HG02870 (cell line): ENCODE results near the gene MRPL43.
"Not testable (repeated sequence)": the region's sequence is repeated elsewhere in the genome, so short reads cannot be mapped to it uniquely, and the experiment has no call there.

Source experiments
- ATAC-seq: cut with Tn5 transposase; IDR thresholded peaks from one replicate; pipeline ENCODE4 v1.9.1; 2021; ENCODE audit warnings: mild to moderate bottlenecking, moderate library complexity; ENCODE audit not compliant: unreplicated experiment

The MRPL43 gene

DNA sequence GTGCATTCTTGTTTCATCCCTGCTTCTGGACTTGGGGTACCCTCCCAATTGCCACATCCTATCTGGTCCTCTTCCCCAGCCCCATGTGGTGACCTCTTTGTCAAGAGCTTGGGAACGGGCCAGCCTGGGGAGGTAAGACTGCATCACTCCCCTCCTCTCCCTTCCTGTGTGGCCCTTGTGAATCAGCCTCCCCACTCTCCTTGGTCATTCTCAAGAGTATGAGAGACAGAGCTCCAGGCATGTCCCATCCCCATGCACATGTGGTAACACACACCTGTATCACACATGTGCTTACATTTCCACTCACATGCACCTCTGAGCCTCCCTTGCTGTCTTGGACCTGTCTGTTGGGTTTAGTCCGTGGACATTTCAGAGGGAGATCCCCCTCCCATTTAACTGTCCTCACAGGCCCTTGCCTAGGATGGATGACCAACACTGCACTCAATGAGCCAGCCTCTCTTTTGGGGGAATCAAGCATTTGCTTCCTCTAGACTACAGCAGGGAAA, 2.6 kb downstream of the MRPL43 start:
- no peak for ATAC-seq

DNA sequence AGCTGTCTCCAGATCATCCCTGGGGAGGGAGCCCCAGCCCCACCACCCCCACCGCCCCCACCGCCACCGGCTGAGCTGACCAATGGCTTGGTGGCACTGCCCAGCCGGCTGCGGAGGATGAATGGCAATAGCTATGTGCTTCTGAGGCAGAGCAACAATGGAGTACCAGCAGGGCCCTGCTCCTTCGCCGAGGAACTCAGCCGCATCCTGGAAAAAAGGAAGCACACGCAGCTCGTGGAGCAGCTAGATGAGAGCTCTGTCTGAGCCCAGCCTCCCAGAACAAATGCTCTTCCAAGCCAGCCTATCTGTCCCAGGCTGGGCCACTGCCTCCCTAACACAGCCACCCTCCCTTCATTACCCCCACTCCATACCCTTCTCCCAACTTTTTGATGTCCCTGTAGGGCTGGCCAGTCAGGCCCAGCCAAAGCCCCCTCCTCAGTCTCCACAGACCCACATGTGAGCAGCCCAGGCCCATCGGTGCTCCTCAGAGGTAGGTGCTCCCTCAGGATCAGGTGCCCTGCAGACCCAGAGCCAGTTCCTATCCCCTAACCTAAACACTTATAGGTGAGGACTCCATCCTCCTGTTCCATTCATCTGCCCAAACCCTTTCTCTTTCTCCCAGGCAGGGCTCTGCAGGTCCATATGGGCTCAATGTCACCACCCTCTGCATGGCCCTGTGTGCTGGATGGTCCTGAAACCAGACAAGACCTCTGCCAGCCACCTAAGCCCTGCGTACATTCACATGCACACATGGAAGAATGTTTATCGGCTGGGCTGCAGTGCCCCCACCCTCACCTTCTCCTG, 3.2 kb downstream of the MRPL43 start:
- ATAC-seq, result no peak

DNA sequence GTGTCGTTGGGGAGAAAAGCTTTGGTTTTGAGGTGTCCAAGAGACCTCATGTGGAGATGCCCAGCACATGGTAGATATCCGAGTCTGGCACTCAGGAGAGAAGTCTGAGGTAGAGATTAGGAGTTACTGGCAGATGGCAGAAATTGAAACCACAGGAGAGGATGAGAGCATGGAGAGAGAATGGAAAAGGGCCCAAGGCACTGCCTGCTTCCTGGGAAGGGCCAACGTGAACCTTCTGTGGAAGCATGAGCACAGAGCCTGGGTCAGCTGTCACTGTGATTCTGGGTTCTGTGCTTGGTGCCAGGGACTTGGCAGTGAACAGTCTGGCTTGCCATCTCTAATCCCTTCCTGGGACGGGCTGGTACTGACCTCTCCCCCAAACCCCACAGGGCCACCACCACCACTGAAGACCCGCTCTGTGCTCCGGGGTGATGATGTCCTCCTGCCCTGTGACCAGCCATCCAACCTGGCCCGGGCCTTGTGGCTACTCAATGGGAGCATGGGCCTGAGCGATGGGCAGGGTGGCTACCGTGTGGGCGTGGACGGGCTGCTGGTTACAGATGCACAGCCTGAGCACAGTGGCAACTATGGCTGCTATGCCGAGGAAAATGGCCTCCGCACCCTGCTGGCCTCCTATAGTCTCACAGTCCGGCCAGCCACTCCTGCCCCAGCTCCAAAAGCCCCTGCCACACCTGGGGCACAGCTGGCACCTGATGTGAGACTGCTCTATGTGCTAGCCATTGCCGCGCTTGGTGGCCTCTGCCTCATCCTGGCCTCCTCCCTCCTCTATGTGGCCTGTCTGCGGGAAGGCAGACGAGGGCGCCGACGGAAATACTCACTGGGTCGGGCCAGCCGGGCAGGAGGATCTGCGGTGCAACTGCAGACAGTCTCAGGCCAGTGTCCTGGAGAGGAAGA, 4.1 kb downstream of the MRPL43 start:
- no peak for ATAC-seq

- ATAC-seq, result no peak
These were observed 6.0 kb downstream of the MRPL43 start for GRCh38 chr10:100981178-100981772.

DNA sequence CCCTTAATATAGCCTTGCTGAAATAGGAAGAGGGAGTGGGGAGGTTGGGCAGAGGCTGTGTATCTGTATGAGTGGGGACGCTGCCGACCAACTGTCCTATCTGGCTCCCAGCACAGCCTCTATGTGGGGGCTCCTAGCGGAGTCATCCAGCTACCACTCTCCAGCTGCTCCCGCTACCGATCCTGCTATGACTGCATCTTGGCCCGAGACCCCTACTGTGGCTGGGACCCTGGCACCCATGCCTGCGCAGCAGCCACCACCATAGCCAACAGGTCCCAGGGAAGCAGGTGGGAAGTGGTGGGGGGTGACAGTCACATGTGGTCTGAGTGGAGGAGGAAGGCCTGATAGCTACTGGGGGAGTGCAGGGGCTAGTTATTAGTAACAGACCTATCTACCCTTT, 6.6 kb downstream of the MRPL43 start:
- ATAC-seq, result no peak

DNA sequence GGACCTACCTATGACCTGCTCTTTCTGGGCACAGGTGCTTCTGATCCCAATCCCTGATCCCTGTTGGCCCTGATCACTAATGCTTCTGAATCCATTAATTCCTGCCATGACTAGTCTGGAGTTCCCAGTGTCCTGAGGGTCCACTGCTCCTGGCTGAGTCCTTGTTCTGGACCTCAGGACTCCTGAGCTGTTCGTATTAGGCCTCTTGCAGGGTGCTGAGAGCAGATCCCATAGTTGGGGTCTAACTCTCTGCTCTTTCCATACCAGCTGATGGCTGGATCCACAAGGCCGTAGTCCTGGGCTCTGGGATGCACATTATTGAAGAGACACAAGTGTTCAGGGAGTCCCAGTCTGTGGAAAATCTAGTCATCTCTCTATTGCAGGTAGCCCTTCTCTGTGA, 7.0 kb downstream of the MRPL43 start:
- ATAC-seq, result no peak

DNA sequence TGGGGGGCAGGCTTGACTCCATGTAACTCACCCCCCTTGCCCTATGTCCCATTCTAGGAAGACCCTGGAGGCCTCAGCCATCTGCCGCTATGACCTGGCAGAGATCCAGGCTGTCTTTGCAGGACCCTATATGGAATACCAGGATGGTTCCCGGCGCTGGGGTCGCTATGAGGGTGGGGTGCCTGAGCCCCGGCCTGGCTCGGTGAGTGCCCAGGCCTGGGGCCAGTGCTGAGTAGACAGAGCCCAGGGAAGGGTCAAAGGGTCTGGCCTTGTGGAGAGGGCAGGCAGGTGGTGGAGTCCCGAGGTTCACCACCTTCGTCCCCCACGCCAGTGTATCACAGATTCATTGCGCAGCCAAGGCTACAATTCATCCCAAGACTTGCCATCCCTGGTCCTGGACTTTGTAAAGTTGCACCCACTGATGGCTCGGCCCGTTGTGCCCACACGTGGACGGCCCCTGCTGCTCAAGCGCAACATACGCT, 7.5 kb downstream of the MRPL43 start:
- ATAC-seq, result no peak

DNA sequence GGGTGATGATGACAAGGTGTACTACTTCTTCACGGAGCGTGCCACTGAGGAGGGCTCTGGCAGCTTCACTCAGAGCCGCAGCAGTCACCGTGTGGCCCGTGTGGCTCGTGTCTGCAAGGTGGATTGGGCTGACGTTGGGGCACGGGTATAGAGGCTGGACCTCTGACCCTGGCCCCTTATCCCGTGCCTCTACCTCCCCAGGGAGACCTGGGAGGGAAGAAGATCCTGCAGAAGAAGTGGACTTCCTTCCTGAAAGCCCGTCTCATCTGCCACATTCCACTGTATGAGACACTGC, 8.4 kb downstream of the MRPL43 start:
- no peak for ATAC-seq

- no peak for ATAC-seq
These were observed 9.0 kb downstream of the MRPL43 start for GRCh38 chr10:100978121-100978900.

GRCh38 chr10:100977436-100977835, 9.9 kb downstream of the MRPL43 start:
- ATAC-seq, result no peak

- no peak for ATAC-seq
These were observed 10.4 kb downstream of the MRPL43 start for GRCh38 chr10:100976906-100977305.

GRCh38 chr10:100975397-100975796, 11.9 kb downstream of the MRPL43 start:
- not testable (repeated sequence) for ATAC-seq

DNA sequence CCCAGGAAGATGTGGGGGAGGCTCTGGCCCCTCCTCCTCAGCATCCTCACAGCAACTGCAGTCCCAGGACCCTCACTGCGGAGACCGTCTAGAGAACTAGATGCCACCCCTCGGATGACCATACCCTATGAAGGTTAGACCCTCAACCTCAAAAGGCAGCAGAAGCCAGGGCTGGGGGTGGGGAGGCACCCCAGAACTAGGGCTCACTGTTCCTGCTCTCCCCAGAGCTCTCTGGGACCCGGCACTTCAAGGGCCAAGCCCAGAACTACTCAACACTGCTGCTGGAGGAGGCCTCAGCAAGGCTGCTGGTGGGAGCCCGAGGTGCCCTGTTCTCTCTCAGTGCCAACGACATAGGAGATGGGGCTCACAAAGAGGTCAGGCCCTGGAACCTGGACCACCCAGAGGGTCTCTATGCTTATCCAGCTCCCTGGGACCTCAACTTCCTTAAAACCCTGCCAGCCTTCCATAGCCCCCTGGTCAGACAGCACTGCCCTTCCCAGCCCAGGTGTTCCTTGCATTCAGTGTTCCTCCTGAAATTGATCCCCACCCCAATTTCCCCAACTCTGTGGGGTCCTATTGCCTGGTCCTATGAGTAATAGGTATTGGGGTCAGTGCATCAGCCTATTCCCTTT, 14.3 kb downstream of the MRPL43 start:
- no peak for ATAC-seq

DNA sequence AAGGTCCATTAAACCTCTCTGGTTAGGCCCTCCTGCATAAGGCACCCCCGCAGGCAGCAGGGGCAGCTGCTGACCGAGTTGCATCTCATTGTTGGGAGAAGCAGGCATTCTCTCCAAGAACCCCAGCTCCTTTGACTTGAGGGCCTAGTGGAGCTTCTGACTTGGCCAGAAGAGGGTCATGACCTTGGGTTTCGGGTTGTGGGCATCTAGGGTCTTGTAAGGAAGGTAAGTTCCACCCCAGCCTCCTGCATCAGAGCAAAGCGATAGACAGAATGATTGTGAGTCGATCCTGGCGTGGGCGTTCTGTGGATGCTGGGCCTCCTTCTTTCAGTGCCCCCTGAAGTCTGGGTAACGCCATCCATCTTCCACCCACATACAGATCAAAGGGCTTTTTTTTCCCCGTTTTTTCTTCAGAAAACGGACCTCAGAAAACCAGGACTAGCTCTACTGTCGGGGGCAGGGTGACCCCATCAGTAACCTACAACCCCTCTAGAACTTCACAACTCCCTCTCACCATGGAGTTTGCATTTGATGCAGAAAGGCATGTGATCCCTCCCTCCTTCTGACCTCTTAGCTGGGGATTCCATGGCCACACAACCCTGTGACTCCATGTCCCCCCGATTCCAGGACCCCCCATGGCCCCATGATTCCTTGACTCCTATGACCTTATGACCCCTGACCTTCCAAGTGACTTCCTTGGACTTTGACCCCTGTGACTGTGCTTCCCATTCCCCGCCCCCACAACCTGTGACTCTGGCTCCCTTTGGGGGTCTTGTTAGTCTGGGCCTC, 15.0 kb downstream of the MRPL43 start:
- ATAC-seq, result no peak

DNA sequence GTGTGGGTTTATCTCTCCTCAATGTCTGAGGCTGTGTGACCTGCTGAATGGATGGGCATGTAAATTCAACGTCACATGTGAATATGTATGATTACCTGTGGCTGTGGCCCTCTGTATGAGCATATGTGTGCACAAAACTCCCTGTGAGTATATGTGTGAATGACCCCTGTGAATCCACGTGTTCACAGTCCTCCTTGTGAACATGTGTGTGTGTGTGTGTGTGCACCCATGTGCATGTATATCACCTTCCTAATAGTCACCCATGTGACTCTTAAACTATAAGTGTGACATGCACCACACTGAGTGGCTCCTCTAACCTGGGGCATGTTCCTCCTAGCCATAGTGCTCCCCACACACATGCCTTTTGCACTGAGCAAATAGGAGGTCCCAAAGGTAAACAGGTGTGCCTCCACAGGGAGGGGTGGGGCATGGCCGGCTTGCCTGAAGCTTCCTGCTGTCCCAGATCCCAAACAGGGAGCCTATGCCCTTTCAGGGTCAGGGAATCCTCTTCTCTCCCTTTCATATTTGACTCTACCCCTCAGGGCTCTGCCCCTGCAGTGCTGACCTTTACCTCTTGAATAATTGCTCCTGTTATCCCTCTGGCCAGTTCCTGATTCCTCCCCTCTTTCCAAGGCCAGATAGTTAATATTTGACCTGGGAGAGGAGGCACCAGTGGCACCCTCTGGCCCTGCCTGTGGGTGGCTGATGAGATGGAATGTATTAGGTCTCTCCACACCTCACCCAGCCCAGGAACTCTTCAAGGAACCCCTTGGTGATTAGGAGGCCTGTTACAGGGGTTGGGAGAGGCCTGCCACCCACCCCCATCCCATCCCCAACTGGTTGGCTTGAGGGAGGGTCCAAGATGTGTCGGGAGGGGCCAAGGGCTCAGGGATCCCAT, 16.1 kb downstream of the MRPL43 start:
- ATAC-seq, result no peak

- no peak for ATAC-seq
These were observed 17.0 kb downstream of the MRPL43 start for GRCh38 chr10:100970076-100970913.
